HepG2 (cell line): ENCODE data around the gene PLXNA1.

Experiments
- FOXJ3 ChIP-seq: sonication (generic); formaldehyde crosslinking; IDR thresholded peaks from 2 replicates; pipeline ENCODE4 v1.4.0; 2020; ENCODE audit warnings: missing genetic modification reagents, mild to moderate bottlenecking, borderline replicate concordance
- POLR2A ChIP-seq, 2 experiments: IDR thresholded peaks; 2 replicates each; pipeline ENCODE4 v1.6.1; 2011; ENCODE audit warnings: low read depth in 2 of 2, low read length in 2 of 2, mild to moderate bottlenecking in 1 of 2, moderate library complexity in 1 of 2; ENCODE audit not compliant: insufficient read depth in 1 of 2
- POLR2AphosphoS2 ChIP-seq: IDR thresholded peaks from 2 replicates; pipeline ENCODE4 v1.6.1; 2011; ENCODE audit warnings: low read depth, low read length, improper control_type of control experiment
- ZBTB37 ChIP-seq: sonication (generic); formaldehyde crosslinking; IDR thresholded peaks from 2 replicates; pipeline ENCODE4 v1.4.0; 2020; ENCODE audit warnings: mild to moderate bottlenecking, missing genetic modification reagents
- ZNF274 ChIP-seq: sonication (generic); formaldehyde crosslinking; IDR thresholded peaks from 2 replicates; pipeline ENCODE4 v1.5.1; 2020; ENCODE audit warnings: mild to moderate bottlenecking, missing genetic modification reagents

- TF ChIP-seq ZNF274 (no peak), ZBTB37 (CRISPR knock-in tag) (no peak), POLR2A (IDR thresholded peaks at IDR 0.05; ENCODE audit: insufficient read depth in 1 of 2, low read depth in 2 of 2, low read length in 2 of 2) (no peak), FOXJ3 (CRISPR knock-in tag) (no peak), POLR2AphosphoS2 (no peak)
These were observed 37.6 kb downstream of the PLXNA1 start for GRCh38 chr3:127020543-127020942.
